ENCODE measurements around the gene MT4. TPM values are rescaled to one million over a fixed set of nuclear protein-coding genes. Genes with fewer than 3 reads are reported as not detected.

MT4 gene
- polyA plus RNA-seq, 1 of the 3 experiments (the other 2 are of a cell fraction), result not detected

DNA sequence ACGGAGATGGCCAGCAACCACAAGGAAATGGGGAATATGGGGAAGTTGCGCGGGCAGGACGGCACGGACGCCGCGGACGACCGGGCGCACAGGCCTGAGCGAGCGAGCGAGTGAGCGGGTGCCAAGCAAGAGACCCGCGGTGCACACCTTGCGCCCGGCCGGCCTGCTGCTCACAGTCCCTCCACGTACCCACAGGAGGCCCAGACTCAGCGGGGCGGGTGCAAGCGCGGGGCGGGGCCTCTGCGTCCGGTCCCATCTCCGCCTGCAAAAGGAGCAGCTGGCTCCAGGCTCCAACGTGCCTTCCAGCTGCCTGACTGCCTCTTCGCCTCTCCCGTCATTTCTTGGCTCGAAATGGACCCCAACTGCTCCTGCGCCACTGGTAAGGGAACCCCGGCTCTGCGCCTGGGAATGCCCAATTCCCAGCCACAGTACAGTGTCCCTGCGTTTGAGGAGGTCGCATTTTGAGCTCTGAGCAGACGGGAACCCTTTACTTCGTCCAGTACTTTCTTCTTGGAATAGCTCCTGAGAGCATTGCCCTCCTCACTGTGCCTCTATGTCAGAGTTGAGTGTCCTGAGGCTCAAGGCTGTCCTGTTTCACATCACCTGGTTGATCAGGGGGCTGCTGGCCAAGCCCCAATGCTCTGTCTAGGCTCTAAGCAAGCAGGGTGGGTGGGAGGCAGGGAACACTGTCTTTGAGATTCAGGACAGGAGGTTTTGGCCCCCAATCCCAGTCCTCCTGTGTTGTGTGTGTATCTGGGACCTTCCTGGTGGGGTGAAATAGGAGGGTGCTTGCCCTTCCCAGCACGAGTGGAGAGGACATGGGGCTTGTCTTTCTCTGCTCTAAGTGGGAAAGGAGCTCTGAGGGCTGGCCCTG, 52.6 kb downstream of the MT4 start:
- H3K79me2 ChIP-seq (ENCODE audit: insufficient read depth), result no peaks in the 10 kb centered on the region; the same call in 1 of the 2 replicates
- peaks cover 23% of the 10 kb centered on the region for H3F3A ChIP-seq (replicated peaks; ENCODE audit: insufficient read depth)
- H3K36me3 ChIP-seq (replicated peaks in 1 of 2; ENCODE audit: control insufficient read depth in 1 of 2, insufficient read depth in 2 of 2, low read length in 1 of 2), result no peaks in the 10 kb centered on the region
- no peaks in the 10 kb centered on the region for H3K9me3 ChIP-seq
- H3K4me1 ChIP-seq (ENCODE audit: control insufficient read depth in 1 of 2, insufficient read depth in 2 of 2, low read depth in 1 of 2, low read length in 1 of 2), result peaks cover 0 to 22% of the 10 kb centered on the region in 2 experiments; a peak in 1 of 4 replicates
- no peak overlapping the region for H2AFZ ChIP-seq (ENCODE audit: low read depth)
- no peak overlapping the region for H3K9ac ChIP-seq
- CTCF ChIA-PET, result interaction anchor here (0.6 to 2.4 kb wide), 2 partner anchors 13 to 17 kb away, joined by 3 to 6 read pairs; no protein-coding TSS in a partner anchor
- H3K27ac ChIP-seq (ENCODE audit: low read depth in 2 of 2, low read length in 1 of 2), result no peak overlapping the region
- DNase-seq, result no peak
- TF ChIP-seq RCOR1 (IDR thresholded peaks at IDR 0.05; ENCODE audit: low read length), result no peak
- no peak for TF ChIP-seq YY1 (IDR thresholded peaks at IDR 0.05; ENCODE audit: low read depth)
- no peak for TF ChIP-seq GABPA (IDR thresholded peaks at IDR 0.05; ENCODE audit: low read depth)
- TF ChIP-seq ELF1 (IDR thresholded peaks at IDR 0.05), result no peak
- no peak for TF ChIP-seq NRF1 (IDR thresholded peaks at IDR 0.05; ENCODE audit: low read depth, low read length)
- no peak for TF ChIP-seq SMC3 (IDR thresholded peaks at IDR 0.05; ENCODE audit: low read depth, low read length)
- no peak for TF ChIP-seq EZH2phosphoT487 (IDR thresholded peaks at IDR 0.05; ENCODE audit: borderline replicate concordance, low read depth)
- no peak for TF ChIP-seq FOXJ3 (CRISPR knock-in tag; IDR thresholded peaks at IDR 0.05)
- no peak for TF ChIP-seq TCF12 (IDR thresholded peaks at IDR 0.05)
- TF ChIP-seq TAF1 (IDR thresholded peaks at IDR 0.05; ENCODE audit: borderline replicate concordance, low read depth, low read length), result no peak
- no peak for TF ChIP-seq IRF3 (IDR thresholded peaks at IDR 0.05; ENCODE audit: low read depth, low read length)
- TF ChIP-seq RXRA (IDR thresholded peaks at IDR 0.05; ENCODE audit: borderline replicate concordance, low read depth), result no peak
- no peak for TF ChIP-seq RFX5 (IDR thresholded peaks at IDR 0.05; ENCODE audit: low read length)
- TF ChIP-seq, protein P1, sequence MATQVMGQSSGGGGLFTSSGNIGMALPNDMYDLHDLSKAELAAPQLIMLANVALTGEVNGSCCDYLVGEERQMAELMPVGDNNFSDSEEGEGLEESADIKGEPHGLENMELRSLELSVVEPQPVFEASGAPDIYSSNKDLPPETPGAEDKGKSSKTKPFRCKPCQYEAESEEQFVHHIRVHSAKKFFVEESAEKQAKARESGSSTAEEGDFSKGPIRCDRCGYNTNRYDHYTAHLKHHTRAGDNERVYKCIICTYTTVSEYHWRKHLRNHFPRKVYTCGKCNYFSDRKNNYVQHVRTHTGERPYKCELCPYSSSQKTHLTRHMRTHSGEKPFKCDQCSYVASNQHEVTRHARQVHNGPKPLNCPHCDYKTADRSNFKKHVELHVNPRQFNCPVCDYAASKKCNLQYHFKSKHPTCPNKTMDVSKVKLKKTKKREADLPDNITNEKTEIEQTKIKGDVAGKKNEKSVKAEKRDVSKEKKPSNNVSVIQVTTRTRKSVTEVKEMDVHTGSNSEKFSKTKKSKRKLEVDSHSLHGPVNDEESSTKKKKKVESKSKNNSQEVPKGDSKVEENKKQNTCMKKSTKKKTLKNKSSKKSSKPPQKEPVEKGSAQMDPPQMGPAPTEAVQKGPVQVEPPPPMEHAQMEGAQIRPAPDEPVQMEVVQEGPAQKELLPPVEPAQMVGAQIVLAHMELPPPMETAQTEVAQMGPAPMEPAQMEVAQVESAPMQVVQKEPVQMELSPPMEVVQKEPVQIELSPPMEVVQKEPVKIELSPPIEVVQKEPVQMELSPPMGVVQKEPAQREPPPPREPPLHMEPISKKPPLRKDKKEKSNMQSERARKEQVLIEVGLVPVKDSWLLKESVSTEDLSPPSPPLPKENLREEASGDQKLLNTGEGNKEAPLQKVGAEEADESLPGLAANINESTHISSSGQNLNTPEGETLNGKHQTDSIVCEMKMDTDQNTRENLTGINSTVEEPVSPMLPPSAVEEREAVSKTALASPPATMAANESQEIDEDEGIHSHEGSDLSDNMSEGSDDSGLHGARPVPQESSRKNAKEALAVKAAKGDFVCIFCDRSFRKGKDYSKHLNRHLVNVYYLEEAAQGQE (IDR thresholded peaks at IDR 0.05; ENCODE audit: low read depth, low read length), result no peak
- no peak for TF ChIP-seq CHD2 (IDR thresholded peaks at IDR 0.05; ENCODE audit: low read length, partially characterized antibody)
- TF ChIP-seq TEAD4 (IDR thresholded peaks at IDR 0.05; ENCODE audit: borderline replicate concordance, insufficient read depth), result no peak
- no peak for TF ChIP-seq MXI1 (IDR thresholded peaks at IDR 0.05; ENCODE audit: low read depth, low read length)
- no peaks in the 10 kb centered on the region for H3K9me2 ChIP-seq
- no peaks in the 10 kb centered on the region for H3K27me3 ChIP-seq (ENCODE audit: insufficient read depth)
- 86% methylated on average over 32 of the region's 41 CpGs for WGBS (ENCODE audit: low lambda C conversion rate)
- H3K4me3 ChIP-seq (ENCODE audit: low read depth in 2 of 2, low read length in 1 of 2), result no peak overlapping the region
- no peak overlapping the region for H3K4me2 ChIP-seq
- POLR2A ChIA-PET, result interaction anchor here (1.0 kb wide), 1 partner anchor 13 kb away, joined by 3 read pairs; no protein-coding TSS in a partner anchor
- no peaks in the 10 kb centered on the region for H4K20me1 ChIP-seq (ENCODE audit: insufficient read depth)
